ENCODE data around the gene EIF3B. TPM values are rescaled to one million over a fixed set of nuclear protein-coding genes. Genes with fewer than 3 reads are reported as not detected.
A peak's percentile ranks its signal among the peaks of the same experiment; 100 is the strongest.

The EIF3B gene
- total and polyA plus RNA-seq, 9 of the 15 experiments (the other 6 are each of a cell fraction or from before 2014, with no cell fraction given), result 25.9 to 494 (median 357) TPM

- TF ChIP-seq, protein P1, sequence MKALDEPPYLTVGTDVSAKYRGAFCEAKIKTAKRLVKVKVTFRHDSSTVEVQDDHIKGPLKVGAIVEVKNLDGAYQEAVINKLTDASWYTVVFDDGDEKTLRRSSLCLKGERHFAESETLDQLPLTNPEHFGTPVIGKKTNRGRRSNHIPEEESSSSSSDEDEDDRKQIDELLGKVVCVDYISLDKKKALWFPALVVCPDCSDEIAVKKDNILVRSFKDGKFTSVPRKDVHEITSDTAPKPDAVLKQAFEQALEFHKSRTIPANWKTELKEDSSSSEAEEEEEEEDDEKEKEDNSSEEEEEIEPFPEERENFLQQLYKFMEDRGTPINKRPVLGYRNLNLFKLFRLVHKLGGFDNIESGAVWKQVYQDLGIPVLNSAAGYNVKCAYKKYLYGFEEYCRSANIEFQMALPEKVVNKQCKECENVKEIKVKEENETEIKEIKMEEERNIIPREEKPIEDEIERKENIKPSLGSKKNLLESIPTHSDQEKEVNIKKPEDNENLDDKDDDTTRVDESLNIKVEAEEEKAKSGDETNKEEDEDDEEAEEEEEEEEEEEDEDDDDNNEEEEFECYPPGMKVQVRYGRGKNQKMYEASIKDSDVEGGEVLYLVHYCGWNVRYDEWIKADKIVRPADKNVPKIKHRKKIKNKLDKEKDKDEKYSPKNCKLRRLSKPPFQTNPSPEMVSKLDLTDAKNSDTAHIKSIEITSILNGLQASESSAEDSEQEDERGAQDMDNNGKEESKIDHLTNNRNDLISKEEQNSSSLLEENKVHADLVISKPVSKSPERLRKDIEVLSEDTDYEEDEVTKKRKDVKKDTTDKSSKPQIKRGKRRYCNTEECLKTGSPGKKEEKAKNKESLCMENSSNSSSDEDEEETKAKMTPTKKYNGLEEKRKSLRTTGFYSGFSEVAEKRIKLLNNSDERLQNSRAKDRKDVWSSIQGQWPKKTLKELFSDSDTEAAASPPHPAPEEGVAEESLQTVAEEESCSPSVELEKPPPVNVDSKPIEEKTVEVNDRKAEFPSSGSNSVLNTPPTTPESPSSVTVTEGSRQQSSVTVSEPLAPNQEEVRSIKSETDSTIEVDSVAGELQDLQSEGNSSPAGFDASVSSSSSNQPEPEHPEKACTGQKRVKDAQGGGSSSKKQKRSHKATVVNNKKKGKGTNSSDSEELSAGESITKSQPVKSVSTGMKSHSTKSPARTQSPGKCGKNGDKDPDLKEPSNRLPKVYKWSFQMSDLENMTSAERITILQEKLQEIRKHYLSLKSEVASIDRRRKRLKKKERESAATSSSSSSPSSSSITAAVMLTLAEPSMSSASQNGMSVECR (CRISPR knock-in tag; IDR thresholded peaks at IDR 0.05), result peak; percentile 68; the same call in 1 of the 2 replicates
- TF ChIP-seq KDM2B (CRISPR knock-in tag; IDR thresholded peaks at IDR 0.05) (0 out of 2 replicates have a peak, but pooled peaks have one; percentile 37), ZBTB2 (IDR thresholded peaks at IDR 0.05) (peak; percentile 55; the same call in 1 of the 2 replicates), ZNF75A (CRISPR knock-in tag; IDR thresholded peaks at IDR 0.05) (no peak), ZBTB1 (CRISPR knock-in tag; IDR thresholded peaks at IDR 0.05; ENCODE audit: borderline replicate concordance, low read depth) (peak; percentile 82; the same call in 1 of the 2 replicates), ZNF175 (CRISPR knock-in tag; IDR thresholded peaks at IDR 0.05; ENCODE audit: low read depth) (peak; percentile 95), ZNF583 (CRISPR knock-in tag; IDR thresholded peaks at IDR 0.05) (peak; percentile 86; the same call in 1 of the 2 replicates), CBFA2T3 (IDR thresholded peaks at IDR 0.05) (0 out of 2 replicates have a peak, but pooled peaks have one; percentile 23), GABPB2 (CRISPR knock-in tag; conservative IDR thresholded peaks at IDR 0.05) (no peak), MAZ (CRISPR knock-in tag; conservative IDR thresholded peaks at IDR 0.05 in 1 of 2, IDR thresholded peaks at IDR 0.05 in 1 of 2) (peak; percentile 50 to 72), SMARCA5 (IDR thresholded peaks at IDR 0.05) (no peak), TRIM24 (IDR thresholded peaks at IDR 0.05) (peak in 1 of 2 experiments; percentile 21; a peak in 1 of 4 replicates), NR3C1 (CRISPR knock-in tag; IDR thresholded peaks at IDR 0.05) (peak; percentile 96), TSHZ1 (CRISPR knock-in tag; IDR thresholded peaks at IDR 0.05) (no peak), MNT (conservative IDR thresholded peaks at IDR 0.05) (no peak; a peak in 3 of 4 replicates), ZNF217 (CRISPR knock-in tag; IDR thresholded peaks at IDR 0.05) (0 out of 2 replicates have a peak, but pooled peaks have one; percentile 78)
- TF ChIP-seq, protein P2, sequence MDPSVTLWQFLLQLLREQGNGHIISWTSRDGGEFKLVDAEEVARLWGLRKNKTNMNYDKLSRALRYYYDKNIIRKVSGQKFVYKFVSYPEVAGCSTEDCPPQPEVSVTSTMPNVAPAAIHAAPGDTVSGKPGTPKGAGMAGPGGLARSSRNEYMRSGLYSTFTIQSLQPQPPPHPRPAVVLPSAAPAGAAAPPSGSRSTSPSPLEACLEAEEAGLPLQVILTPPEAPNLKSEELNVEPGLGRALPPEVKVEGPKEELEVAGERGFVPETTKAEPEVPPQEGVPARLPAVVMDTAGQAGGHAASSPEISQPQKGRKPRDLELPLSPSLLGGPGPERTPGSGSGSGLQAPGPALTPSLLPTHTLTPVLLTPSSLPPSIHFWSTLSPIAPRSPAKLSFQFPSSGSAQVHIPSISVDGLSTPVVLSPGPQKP (CRISPR knock-in tag; IDR thresholded peaks at IDR 0.05), result no peak
These were observed 766 bp upstream of the EIF3B start (continued) for GRCh38 chr7:2353936-2354185.

All from K562 (cell line).